NB4 (cell line): ENCODE measurements around the gene ACOT9.

ENCODE experiments used
- POLR2A ChIP-seq: IDR thresholded peaks from 2 replicates; pipeline ENCODE4 v1.6.1; 2011; ENCODE audit warnings: mild to moderate bottlenecking; ENCODE audit not compliant: insufficient read length; ENCODE audit errors: extremely low read depth
- TF ChIP-seq, protein P1 (sequence below): IDR thresholded peaks from one replicate; pipeline ENCODE4 v1.5.1; 2012; ENCODE audit warnings: low read depth, low read length
- TF ChIP-seq, protein P2 (sequence below): IDR thresholded peaks from 2 replicates; pipeline ENCODE4 v1.6.1; 2011; ENCODE audit warnings: low read depth, low read length

DNA sequence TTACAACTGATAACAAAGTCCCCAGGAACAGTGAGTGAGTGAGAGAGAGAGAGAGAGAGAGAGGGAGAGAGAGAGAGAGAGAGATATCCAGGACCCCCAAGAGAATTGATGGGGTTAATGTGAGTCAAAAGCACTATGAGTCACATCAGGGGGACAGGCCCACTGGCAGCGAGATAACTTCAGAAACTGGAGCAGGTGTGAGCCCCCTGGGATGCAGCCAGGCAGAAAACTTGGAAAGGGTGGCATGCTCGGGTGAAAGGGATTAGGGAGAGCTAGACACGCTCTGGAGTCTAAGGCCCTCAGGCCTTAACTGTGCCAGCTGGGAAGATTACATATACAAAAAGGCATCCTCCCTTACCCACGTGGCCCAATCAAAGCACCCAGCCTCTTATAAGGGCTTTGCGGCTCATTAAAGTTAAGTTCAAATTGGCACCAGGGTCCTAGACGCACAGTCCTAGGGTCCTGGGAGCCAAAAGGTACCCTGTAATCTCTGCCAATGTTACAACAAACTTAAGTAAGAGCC, 841 bp downstream of the ACOT9 start:
- TF ChIP-seq, protein P1, sequence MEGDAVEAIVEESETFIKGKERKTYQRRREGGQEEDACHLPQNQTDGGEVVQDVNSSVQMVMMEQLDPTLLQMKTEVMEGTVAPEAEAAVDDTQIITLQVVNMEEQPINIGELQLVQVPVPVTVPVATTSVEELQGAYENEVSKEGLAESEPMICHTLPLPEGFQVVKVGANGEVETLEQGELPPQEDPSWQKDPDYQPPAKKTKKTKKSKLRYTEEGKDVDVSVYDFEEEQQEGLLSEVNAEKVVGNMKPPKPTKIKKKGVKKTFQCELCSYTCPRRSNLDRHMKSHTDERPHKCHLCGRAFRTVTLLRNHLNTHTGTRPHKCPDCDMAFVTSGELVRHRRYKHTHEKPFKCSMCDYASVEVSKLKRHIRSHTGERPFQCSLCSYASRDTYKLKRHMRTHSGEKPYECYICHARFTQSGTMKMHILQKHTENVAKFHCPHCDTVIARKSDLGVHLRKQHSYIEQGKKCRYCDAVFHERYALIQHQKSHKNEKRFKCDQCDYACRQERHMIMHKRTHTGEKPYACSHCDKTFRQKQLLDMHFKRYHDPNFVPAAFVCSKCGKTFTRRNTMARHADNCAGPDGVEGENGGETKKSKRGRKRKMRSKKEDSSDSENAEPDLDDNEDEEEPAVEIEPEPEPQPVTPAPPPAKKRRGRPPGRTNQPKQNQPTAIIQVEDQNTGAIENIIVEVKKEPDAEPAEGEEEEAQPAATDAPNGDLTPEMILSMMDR = no peak
- TF ChIP-seq POLR2A = no peak
- TF ChIP-seq, protein P2, sequence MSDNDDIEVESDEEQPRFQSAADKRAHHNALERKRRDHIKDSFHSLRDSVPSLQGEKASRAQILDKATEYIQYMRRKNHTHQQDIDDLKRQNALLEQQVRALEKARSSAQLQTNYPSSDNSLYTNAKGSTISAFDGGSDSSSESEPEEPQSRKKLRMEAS = peak; percentile 43; the same call in 1 of the 2 replicates
